ENCODE measurements around the gene COX4I1. TPM values are rescaled to one million over a fixed set of nuclear protein-coding genes. Genes with fewer than 3 reads are reported as not detected.

COX4I1 gene
- total RNA-seq, 1 donor from 2014 or later = 459 TPM

- peaks cover 4% of the 10 kb centered on the region for H3K27me3 ChIP-seq (ENCODE audit: insufficient read depth, low read length)
Measured at GRCh38 chr16:85840801-85841200, 41.3 kb downstream of the COX4I1 start.

GRCh38 chr16:85842435-85842834, 42.9 kb downstream of the COX4I1 start:
- no peak overlapping the region for H3K27ac Mint-ChIP-seq (ENCODE audit: unreplicated experiment)
- Histone ChIP-seq H3K9ac (ENCODE audit: low read length) (no peak overlapping the region), H3K4me2 (ENCODE audit: low read length) (no peak overlapping the region), H3K79me2 (ENCODE audit: insufficient read depth, low read length) (no peaks in the 10 kb centered on the region), H3K27ac (ENCODE audit: low read depth, low read length) (no peak overlapping the region), H3K4me1 (ENCODE audit: insufficient read depth, low read length) (no peaks in the 10 kb centered on the region), H4K20me1 (ENCODE audit: insufficient read depth, low read length) (no peaks in the 10 kb centered on the region), H3K27me3 (ENCODE audit: insufficient read depth, low read length) (peaks cover 4% of the 10 kb centered on the region), H3K4me3 (ENCODE audit: insufficient read depth, low read depth, low read length) (no peak overlapping the region), H3K9me3 (ENCODE audit: insufficient read depth, low read depth, low read length) (no peaks in the 10 kb centered on the region), H2AFZ (ENCODE audit: low read depth, low read length) (no peak overlapping the region), H3K36me3 (ENCODE audit: insufficient read depth, low read length) (no peaks in the 10 kb centered on the region)
- TF ChIP-seq EZH2 (IDR thresholded peaks at IDR 0.05; ENCODE audit: insufficient read depth, low read length) (no peak), CTCF (IDR thresholded peaks at IDR 0.05; ENCODE audit: insufficient read depth, low read depth, low read length) (no peak)
- peaks cover 25% of the 10 kb centered on the region for H3K9me3 Mint-ChIP-seq (ENCODE audit: unreplicated experiment)
- peaks cover 2% of the 10 kb centered on the region for H3K36me3 Mint-ChIP-seq (ENCODE audit: low read depth, unreplicated experiment)
- FAIRE-seq = no peak
- H3K4me1 Mint-ChIP-seq (ENCODE audit: low read depth, unreplicated experiment) = peaks cover 2% of the 10 kb centered on the region
- peaks cover 58% of the 10 kb centered on the region for H3K27me3 Mint-ChIP-seq (ENCODE audit: low read depth, unreplicated experiment)
- no peak overlapping the region for H3K4me3 Mint-ChIP-seq (ENCODE audit: unreplicated experiment)
- no peak for DNase-seq (ENCODE audit: low read depth)

More at GRCh38 chr16:85840801-85841200, 41.3 kb downstream of the COX4I1 start:
- H3K79me2 ChIP-seq (ENCODE audit: insufficient read depth, low read length) = no peaks in the 10 kb centered on the region
- Mint-ChIP-seq H3K27ac (ENCODE audit: unreplicated experiment) (no peak overlapping the region), H3K27me3 (ENCODE audit: low read depth, unreplicated experiment) (peaks cover 67% of the 10 kb centered on the region), H3K36me3 (ENCODE audit: low read depth, unreplicated experiment) (peaks cover 2% of the 10 kb centered on the region), H3K9me3 (ENCODE audit: unreplicated experiment) (peaks cover 20% of the 10 kb centered on the region), H3K4me1 (ENCODE audit: low read depth, unreplicated experiment) (peaks cover 2% of the 10 kb centered on the region), H3K4me3 (ENCODE audit: unreplicated experiment) (no peak overlapping the region)
- no peak overlapping the region for H2AFZ ChIP-seq (ENCODE audit: low read depth, low read length)
- no peaks in the 10 kb centered on the region for H4K20me1 ChIP-seq (ENCODE audit: insufficient read depth, low read length)
- TF ChIP-seq EZH2 (IDR thresholded peaks at IDR 0.05; ENCODE audit: insufficient read depth, low read length) = no peak
- peaks cover 3% of the 10 kb centered on the region for H3K9me3 ChIP-seq (ENCODE audit: insufficient read depth, low read depth, low read length)
- no peaks in the 10 kb centered on the region for H3K36me3 ChIP-seq (ENCODE audit: insufficient read depth, low read length)
- no peak for DNase-seq (ENCODE audit: low read depth)
- H3K4me3 ChIP-seq (ENCODE audit: insufficient read depth, low read depth, low read length) = no peak overlapping the region
- FAIRE-seq = no peak
- H3K4me1 ChIP-seq (ENCODE audit: insufficient read depth, low read length) = no peaks in the 10 kb centered on the region
- no peak overlapping the region for H3K9ac ChIP-seq (ENCODE audit: low read length)
- no peak overlapping the region for H3K4me2 ChIP-seq (ENCODE audit: low read length)
- no peak overlapping the region for H3K27ac ChIP-seq (ENCODE audit: low read depth, low read length)

- peaks cover 4% of the 10 kb centered on the region for H3K27me3 ChIP-seq (ENCODE audit: insufficient read depth, low read length)
- H3K4me3 Mint-ChIP-seq (ENCODE audit: unreplicated experiment) = no peak overlapping the region
- H2AFZ ChIP-seq (ENCODE audit: low read depth, low read length) = no peak overlapping the region
- no peaks in the 10 kb centered on the region for H3K4me1 ChIP-seq (ENCODE audit: insufficient read depth, low read length)
- no peaks in the 10 kb centered on the region for H3K9me3 ChIP-seq (ENCODE audit: insufficient read depth, low read depth, low read length)
- no peak for TF ChIP-seq CTCF (IDR thresholded peaks at IDR 0.05; ENCODE audit: insufficient read depth, low read depth, low read length)
- no peak for TF ChIP-seq EZH2 (IDR thresholded peaks at IDR 0.05; ENCODE audit: insufficient read depth, low read length)
- no peak overlapping the region for H3K27ac ChIP-seq (ENCODE audit: low read depth, low read length)
- H3K27me3 Mint-ChIP-seq (ENCODE audit: low read depth, unreplicated experiment) = peaks cover 58% of the 10 kb centered on the region
- DNase-seq (ENCODE audit: low read depth) (no peak), FAIRE-seq (no peak)
- no peak overlapping the region for H3K9ac ChIP-seq (ENCODE audit: low read length)
- no peak overlapping the region for H3K27ac Mint-ChIP-seq (ENCODE audit: unreplicated experiment)
- peaks cover 2% of the 10 kb centered on the region for H3K4me1 Mint-ChIP-seq (ENCODE audit: low read depth, unreplicated experiment)
- peaks cover 2% of the 10 kb centered on the region for H3K36me3 Mint-ChIP-seq (ENCODE audit: low read depth, unreplicated experiment)
- H3K4me3 ChIP-seq (ENCODE audit: insufficient read depth, low read depth, low read length) = no peak overlapping the region
- H3K79me2 ChIP-seq (ENCODE audit: insufficient read depth, low read length) = no peaks in the 10 kb centered on the region
- H3K4me2 ChIP-seq (ENCODE audit: low read length) = no peak overlapping the region
- no peaks in the 10 kb centered on the region for H4K20me1 ChIP-seq (ENCODE audit: insufficient read depth, low read length)
- H3K36me3 ChIP-seq (ENCODE audit: insufficient read depth, low read length) = no peaks in the 10 kb centered on the region
- peaks cover 25% of the 10 kb centered on the region for H3K9me3 Mint-ChIP-seq (ENCODE audit: unreplicated experiment)
Measured at GRCh38 chr16:85842848-85843247, 43.4 kb downstream of the COX4I1 start.

Measured in astrocyte (in vitro differentiated cells and primary cell).